Endothelial cell of umbilical vein (primary cell): ENCODE measurements around the gene LMO7. TPM values are rescaled to one million over a fixed set of nuclear protein-coding genes. Genes with fewer than 3 reads are reported as not detected.

Source experiments
- BruUV-seq: library from RNA; stranded (reverse); fragments of 400-500 nt; replicated peaks from 2 replicates; lab custom pipeline; 2021; lab: Mats Ljungman, UMichigan
- CTCF ChIA-PET: fragments of 300-600, 350-600 bp; sonication (Branson Sonifier 250); formaldehyde crosslinking; loops from one replicate; lab custom pipeline; 2021; ENCODE audit warnings: antibody characterized with exemption, inconsistent platforms; lab: Charles Lee
- POLR2A ChIA-PET: fragments of 300-600, 350-600 bp; sonication (Branson Sonifier 250); formaldehyde crosslinking; loops from one replicate; lab custom pipeline; 2021; ENCODE audit warnings: antibody characterized with exemption, inconsistent platforms; lab: Charles Lee
- DNase-seq: peaks from one replicate; pipeline ENCODE4 v3.0.0-alpha.2; 2011; ENCODE audit warnings: low read depth, low spot score
- FAIRE-seq: peaks from 2 replicates; lab custom pipeline; 2011; peaks lifted over from hg19 to GRCh38; lab: Jason Lieb, UNC
- H2AFZ ChIP-seq: 2 replicates; pipeline ENCODE4 v1.6.0; 2012; ENCODE audit warnings: low read depth, low read length, control low read depth, inconsistent platforms
- H3K27ac ChIP-seq: 2 replicates; pipeline ENCODE4 v1.5.1; 2011; ENCODE audit warnings: low read depth, mild to moderate bottlenecking, control low read depth, low read length, moderate library complexity; ENCODE audit not compliant: insufficient read depth
- H3K27me3 ChIP-seq, 2 experiments: 2 replicates each; pipeline versions ENCODE4 v1.6.0 to v1.6.1; 2011; ENCODE audit warnings: low read length in 2 of 2, mixed read lengths in 1 of 2; ENCODE audit not compliant: control insufficient read depth in 2 of 2, insufficient read depth in 2 of 2
- H3K36me3 ChIP-seq, 2 experiments: 2 replicates in 1 of 2; 3 replicates in 1 of 2; pipeline ENCODE4 v1.5.1; 2011; ENCODE audit warnings: low read length in 2 of 2, mild to moderate bottlenecking in 1 of 2, moderate library complexity in 1 of 2; ENCODE audit not compliant: control insufficient read depth in 2 of 2, insufficient read depth in 2 of 2; ENCODE audit errors: extremely low read depth in 1 of 2
- H3K4me1 ChIP-seq: 3 replicates; pipeline ENCODE4 v1.5.1; 2011; ENCODE audit warnings: mild to moderate bottlenecking, low read length; ENCODE audit not compliant: control insufficient read depth, insufficient read depth; ENCODE audit errors: extremely low read depth
- H3K4me2 ChIP-seq: 2 replicates; pipeline ENCODE4 v1.6.1; 2011; ENCODE audit warnings: low read length, control low read depth, mixed read lengths; ENCODE audit not compliant: insufficient read depth
- H3K4me3 ChIP-seq, 3 experiments: fragments of 200-600 bp in 1 of 3; sonication (generic), shearing (Covaris generic) in 1 of 3; replicated peaks in 1 of 3; 2 replicates each; pipeline ENCODE4 v1.5.1; 2011 to 2016; ENCODE audit warnings: control low read depth in 3 of 3, low read length in 3 of 3, mild to moderate bottlenecking in 2 of 3, inconsistent platforms in 1 of 3, low read depth in 1 of 3, moderate library complexity in 1 of 3; ENCODE audit not compliant: insufficient read depth in 1 of 3
- H3K79me2 ChIP-seq: 2 replicates; pipeline ENCODE4 v1.6.0; 2012; ENCODE audit warnings: low read length, inconsistent platforms; ENCODE audit not compliant: control insufficient read depth, insufficient read depth
- H3K9ac ChIP-seq: replicated peaks from 2 replicates; pipeline ENCODE3; 2011; ENCODE audit warnings: low read length, control low read depth; ENCODE audit not compliant: insufficient read depth; ENCODE audit errors: extremely low read depth
- H3K9me1 ChIP-seq: replicated peaks from 3 replicates; pipeline ENCODE4 v1.6.0; 2011; ENCODE audit warnings: mild to moderate bottlenecking, low read length; ENCODE audit not compliant: control insufficient read depth, insufficient read depth; ENCODE audit errors: extremely low read depth
- H3K9me3 ChIP-seq: replicated peaks from 2 replicates; pipeline ENCODE4 v1.5.1; 2012; ENCODE audit warnings: low read length, inconsistent platforms; ENCODE audit not compliant: control insufficient read depth, insufficient read depth
- H4K20me1 ChIP-seq: replicated peaks from 2 replicates; pipeline ENCODE3; 2011; ENCODE audit warnings: mild to moderate bottlenecking, low read length; ENCODE audit not compliant: control insufficient read depth, insufficient read depth; ENCODE audit errors: extremely low read depth
- CTCF ChIP-seq, 2 donors: IDR thresholded peaks; 1 replicate in 1 of 2; 2 replicates in 1 of 2; pipeline ENCODE4 v1.5.1; 2011; ENCODE audit warnings: low read length in 2 of 2, mild to moderate bottlenecking in 2 of 2, moderate library complexity in 2 of 2, control low read depth in 1 of 2, inconsistent platforms in 1 of 2, low read depth in 1 of 2; ENCODE audit not compliant: insufficient read depth in 1 of 2; ENCODE audit errors: extremely low read depth in 1 of 2
- EZH2 ChIP-seq: IDR thresholded peaks from 2 replicates; pipeline ENCODE4 v1.6.1; 2012; ENCODE audit warnings: borderline replicate concordance, low read depth, mild to moderate bottlenecking, moderate library complexity, low read length, inconsistent platforms; ENCODE audit not compliant: severe bottlenecking
- FOS ChIP-seq: IDR thresholded peaks from 2 replicates; pipeline ENCODE4 v1.6.1; 2011; ENCODE audit warnings: mild to moderate bottlenecking, low read length, moderate library complexity, borderline replicate concordance; ENCODE audit not compliant: insufficient read depth
- GATA2 ChIP-seq: IDR thresholded peaks from 2 replicates; pipeline ENCODE4 v1.7.0; 2011; ENCODE audit warnings: low read depth, mild to moderate bottlenecking, moderate library complexity, mixed read lengths, low read length; ENCODE audit not compliant: insufficient read length, insufficient read depth
- JUN ChIP-seq: IDR thresholded peaks from 2 replicates; pipeline ENCODE4 v1.6.1; 2011; ENCODE audit warnings: borderline replicate concordance, low read depth; ENCODE audit not compliant: insufficient read length, insufficient read depth
- MAX ChIP-seq: IDR thresholded peaks from 2 replicates; pipeline ENCODE4 v1.6.1; 2011; ENCODE audit not compliant: insufficient read depth, insufficient read length
- MYC ChIP-seq: IDR thresholded peaks from one replicate; pipeline ENCODE4 v1.6.1; 2011; ENCODE audit warnings: mild to moderate bottlenecking, low read depth, low read length
- POLR2A ChIP-seq: IDR thresholded peaks from 2 replicates; pipeline ENCODE4 v1.6.1; 2012; ENCODE audit warnings: low read depth, mild to moderate bottlenecking, control low read depth, low read length
- POLR2AphosphoS5 ChIP-seq: IDR thresholded peaks from 2 replicates; pipeline ENCODE4 v1.6.1; 2012; ENCODE audit warnings: low read depth, mild to moderate bottlenecking, control low read depth, low read length, moderate library complexity; ENCODE audit not compliant: insufficient read depth
- dilution Hi-C: fragments of 300-500 bp; cut with MboI; formaldehyde crosslinking; loops from one replicate; pipeline ENCODE4 v1.15.0; 2019; ENCODE audit warnings: low sequenced_read_pairs; ENCODE audit not compliant: extremely low pct_ligation_motif_present
- intact Hi-C: fragments of 100-400 bp; cut with micrococcal nuclease; formaldehyde crosslinking; loops from one replicate; pipeline ENCODE4 v1.10.0; 2022
- polyA plus RNA-seq, 4 experiments: library from polyadenylated mRNA; depleted of rRNA in 3 of 4; stranded (reverse) in 3 of 4; unstranded in 1 of 4; fragments of >200 nt; gene quantifications; 2 replicates each; pipeline versions ENCODE4 v1.2.1 to v1.2.3, GENCODE V29; 2011 to 2012; ENCODE audit warnings: missing spikeins in 1 of 4
- total RNA-seq: library from RNA; stranded (reverse); gene quantifications from 2 replicates; pipeline ENCODE4 v1.2.3, GENCODE V29; 2021

Gene LMO7
- total and polyA plus RNA-seq, 2 donors (not counting 3 experiments of a cell fraction or from before 2014, with no cell fraction given), result 10.5 to 21.1 TPM

DNA sequence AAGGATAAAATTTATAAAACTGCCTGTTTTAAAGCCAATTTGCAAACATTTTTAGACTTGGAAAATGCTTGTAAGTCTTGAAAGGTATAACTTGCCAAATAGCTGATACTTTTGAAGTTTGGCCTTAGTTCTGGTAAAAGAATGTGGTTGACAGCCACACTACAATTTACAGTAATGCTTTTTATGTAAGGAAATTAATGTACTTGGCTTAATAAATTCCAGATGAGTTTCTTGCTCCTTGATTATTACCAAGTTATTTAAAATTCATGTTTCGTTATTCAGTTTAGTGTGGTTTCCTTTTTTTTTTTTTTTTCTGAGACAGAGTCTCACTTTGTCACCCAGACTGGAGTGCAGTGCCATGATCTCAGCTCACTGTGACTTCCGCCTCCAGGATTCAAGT is 14.9 kb downstream of the LMO7 start:
- TF ChIP-seq FOS (no peak), POLR2A (no peak), MAX (no peak), POLR2AphosphoS5 (no peak), GATA2 (no peak), EZH2 (no peak), MYC (no peak), CTCF (IDR thresholded peaks at IDR 0.05; ENCODE audit: extremely low read depth in 1 of 2, insufficient read depth in 1 of 2, low read depth in 1 of 2, low read length in 2 of 2) (no peak), JUN (no peak)
- Histone ChIP-seq H3K9ac (no peak overlapping the region), H4K20me1 (no peaks in the 10 kb centered on the region), H3K9me1 (no peaks in the 10 kb centered on the region), H3K27ac (no peak overlapping the region), H3K4me1 (no peaks in the 10 kb centered on the region), H3K27me3 (no peaks in the 10 kb centered on the region), H3K4me2 (no peak overlapping the region), H2AFZ (no peak overlapping the region), H3K79me2 (peaks cover 4% of the 10 kb centered on the region), H3K36me3 (no peaks in the 10 kb centered on the region), H3K4me3 (no peak overlapping the region), H3K9me3 (no peaks in the 10 kb centered on the region)
- ChIA-PET POLR2A (interaction anchor here (0.6 kb wide), 1 partner anchor 372 kb away, joined by 3 read pairs; no protein-coding TSS in a partner anchor), CTCF (no interaction called here)
- no TSS peak for BruUV-seq
- intact Hi-C loops, result no loop called here
- no peak for FAIRE-seq
- dilution Hi-C loops, result no loop called here
- no peak for DNase-seq
